ENCODE results near the gene AFAP1.

AFAP1 gene

DNA sequence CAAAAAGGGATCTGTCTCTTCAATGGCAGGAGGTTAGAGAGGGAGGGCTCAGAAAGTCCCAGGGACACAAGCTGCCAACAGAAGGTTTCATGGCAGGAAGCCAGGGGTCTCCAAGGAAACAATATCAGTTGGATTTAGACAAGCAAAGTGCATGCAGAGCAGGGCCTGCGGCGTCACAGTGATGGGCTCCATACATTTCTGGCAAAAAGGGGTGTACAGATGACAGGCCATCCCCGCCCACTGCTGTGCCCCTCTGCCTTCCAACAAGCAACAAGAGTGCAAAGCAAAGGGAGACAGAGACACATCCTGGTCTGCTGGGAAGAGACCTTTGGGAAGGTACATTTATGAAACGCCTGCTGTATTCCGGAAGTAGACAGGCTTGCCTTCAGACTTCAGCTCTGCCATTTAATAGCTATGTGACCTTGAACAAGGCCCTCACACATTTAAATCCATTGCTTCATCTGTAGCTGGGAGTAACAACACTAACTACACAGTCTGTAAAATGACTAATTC, 121.2 kb downstream of the AFAP1 start:
- no peak for DNase-seq

DNA sequence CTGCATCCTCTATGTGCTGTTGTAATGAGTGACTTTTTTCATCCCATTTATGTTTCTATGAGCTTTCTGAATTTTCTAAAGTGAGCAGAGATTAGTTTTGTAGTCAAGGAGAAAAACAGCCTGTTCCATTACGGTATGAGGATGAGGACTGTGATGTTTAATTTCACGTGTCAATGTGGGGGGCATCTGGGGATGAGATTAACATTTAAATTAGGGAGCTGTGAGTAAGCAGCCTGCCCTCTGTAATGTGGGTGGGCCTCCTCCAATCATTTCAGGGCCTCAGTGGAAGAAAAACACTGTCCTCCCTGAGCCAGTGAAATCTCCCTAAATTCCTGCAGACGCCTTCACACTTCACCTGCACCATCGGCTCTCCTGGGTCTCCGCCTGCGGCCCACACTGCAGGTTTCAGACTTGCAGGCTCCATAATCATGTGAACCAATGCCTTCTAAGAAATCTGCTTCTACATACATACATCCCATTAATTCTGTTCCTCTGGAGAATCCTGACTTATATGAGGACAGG, 121.7 kb downstream of the AFAP1 start:
- DNase-seq = no peak

DNA sequence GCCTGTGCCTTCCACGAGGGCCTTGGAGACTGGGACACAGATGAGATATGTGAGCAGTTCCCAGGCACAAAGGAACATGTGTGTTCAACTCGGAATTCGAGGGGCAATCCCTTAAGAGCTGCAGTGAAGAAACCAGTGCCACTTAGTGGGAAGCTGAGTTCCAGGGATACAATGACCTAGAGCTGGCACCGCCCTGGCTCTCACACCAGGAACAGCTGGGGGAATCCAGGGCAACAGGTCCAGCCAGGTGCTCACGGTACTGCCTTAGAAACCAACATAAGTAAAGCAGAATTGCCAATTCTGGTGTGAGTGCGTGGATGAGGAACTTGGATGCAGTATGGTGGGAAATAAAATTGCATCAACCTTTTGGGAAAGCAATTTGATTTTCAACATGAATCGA, 122.9 kb downstream of the AFAP1 start:
- no peak for DNase-seq

DNA sequence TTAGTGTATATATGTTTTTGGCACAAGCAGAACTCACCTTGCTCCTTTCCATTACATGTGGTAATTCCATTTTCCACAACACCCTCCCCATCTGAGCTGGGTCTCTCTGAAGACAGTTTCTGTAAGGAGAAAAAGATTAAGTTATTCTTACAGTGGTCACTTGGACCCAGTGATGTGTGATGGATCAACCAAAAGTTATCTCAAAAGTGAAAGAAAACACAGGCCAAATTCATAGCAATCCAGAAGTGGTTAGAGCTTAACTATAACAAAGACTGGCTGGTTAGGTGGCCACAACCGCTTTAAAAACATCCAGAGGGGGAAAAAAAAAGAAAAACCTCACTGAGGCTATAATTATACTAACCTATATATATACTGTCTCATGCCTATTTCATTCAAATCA, 123.7 kb downstream of the AFAP1 start:
- no peak for DNase-seq

DNA sequence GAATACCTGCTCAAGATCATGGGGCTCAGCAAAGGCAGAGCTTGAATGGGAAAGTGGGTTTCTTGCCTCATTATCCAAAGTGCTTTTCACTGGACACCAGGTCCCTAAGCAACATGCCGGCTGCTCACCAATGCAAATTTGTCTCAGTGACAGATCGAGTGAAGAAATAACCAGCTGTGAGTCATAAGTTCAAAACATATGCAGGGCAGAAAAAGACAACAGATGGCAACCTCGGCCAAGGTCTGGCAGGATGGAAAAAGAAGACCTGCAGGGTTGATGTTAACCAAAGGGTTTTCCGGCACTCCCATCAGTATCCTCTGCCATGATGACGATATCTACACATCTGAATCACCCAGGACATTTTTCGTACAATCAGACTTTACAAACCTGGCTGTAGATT, 124.1 kb downstream of the AFAP1 start:
- DNase-seq = no peak

DNA sequence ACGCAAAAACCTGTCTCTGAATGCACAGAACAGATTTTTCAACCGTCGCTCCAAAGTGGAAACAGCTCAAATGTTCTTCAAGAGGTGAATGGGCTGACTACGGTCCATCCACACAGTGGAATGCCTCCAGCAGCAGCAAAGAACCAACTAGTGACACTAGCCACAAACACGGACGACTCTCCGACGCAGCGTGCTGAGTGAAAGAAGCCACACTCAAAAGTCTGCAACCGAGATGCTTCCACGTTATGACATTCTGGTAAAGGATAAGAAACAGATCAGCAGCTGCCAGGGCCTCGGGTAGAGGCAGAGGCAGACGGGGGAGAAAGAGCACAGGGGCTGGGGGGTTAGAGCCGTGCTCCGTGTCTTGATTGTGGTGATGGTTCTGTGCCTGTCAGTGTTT, 125.2 kb downstream of the AFAP1 start:
- no peak for DNase-seq

DNA sequence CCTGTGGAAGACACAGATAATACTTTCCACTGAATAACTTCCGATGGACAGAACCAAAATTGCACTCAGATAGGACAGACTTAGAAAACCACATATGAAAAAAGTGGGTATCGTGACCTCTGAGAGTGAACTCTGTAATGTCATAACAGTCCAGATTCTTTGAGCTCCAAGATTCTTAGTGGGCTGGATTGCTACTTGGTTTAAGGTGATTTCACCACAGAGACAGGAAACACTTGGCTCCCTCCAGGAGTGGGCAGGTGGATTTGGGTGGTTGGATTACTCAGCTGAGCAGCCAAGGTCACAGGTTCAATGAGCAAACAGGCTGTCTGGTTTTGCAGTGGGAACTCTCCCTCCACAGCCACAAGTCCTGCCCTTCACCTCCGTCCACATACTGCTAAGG, 126.0 kb downstream of the AFAP1 start:
- DNase-seq = no peak

DNA sequence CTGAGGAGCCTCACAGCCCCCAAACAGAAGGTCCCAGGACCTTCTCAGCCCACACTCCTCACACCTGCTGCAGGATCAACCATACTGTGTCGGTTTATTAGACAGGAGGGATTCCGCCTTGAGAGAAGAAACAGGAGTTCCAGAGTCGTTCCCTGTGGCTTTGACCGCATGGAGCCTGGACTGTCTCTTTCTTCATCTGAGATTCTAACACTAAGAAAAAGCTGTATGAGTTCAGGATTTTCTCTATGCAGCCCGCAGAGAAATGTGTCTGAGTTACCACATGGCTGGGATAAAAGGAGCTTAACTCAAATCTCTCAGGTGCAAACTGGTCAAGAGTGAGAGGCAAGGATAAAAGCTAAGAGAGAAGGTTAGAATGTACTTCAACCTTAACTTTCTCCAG, 126.7 kb downstream of the AFAP1 start:
- no peak for DNase-seq

DNA sequence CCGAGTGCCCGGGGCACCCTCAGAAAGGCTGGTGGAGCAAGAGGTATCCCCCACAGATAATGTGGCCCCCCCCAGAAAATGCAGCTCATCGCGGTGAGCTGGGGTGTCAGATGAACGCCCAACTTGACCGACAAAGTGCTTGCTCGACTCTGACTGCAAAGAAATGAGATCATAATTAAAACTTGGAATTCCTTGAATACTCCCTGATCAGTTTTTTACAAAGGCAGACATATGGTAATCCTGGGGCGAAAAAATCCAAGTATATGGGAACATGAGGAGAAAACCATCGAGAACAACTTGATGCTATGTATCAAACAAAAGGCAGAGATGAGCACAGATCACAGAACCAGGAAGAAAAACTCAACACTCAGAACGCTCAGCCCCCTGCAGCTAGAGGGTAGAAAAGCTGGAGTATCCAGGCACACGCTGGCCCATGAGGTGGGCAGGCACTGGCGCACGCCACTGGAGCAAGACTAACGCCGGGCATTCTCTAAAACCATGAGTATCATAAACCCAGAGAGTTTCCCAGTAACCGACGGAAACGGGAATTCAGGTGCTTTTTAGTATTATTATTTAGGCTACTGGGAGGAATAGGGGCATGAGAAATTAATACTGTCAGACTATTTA, 127.3 kb downstream of the AFAP1 start:
- no peak for DNase-seq

DNA sequence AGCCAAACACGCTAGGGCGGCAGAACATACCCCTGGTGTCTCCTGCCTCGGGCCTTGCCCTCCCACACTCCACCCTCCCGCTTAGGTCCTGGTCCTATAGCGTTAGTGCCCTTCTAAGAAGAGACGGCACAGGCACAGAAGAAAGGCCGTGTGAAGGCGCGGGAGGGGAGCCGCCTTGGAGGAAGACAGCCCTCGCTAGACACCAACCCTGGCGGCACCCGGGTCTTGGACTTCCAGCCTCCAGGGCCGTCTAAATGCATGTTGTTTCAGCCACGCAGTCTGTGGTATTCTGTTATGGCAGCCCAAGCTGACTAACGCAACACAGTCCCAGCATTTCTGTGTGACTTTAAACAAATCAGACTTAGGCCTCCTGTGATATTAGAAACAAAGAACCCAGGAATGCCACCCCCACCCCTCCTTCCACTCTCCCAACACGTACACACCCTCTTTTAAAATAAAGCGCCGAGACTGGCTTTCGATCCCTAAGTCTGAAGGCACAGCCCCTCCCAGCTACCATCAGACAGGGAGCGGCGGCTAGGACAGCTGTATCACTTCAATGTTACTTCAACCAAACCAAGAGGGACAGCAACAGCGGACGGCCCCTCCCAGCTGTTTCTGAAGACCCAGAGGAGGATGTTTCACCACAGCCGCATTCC, 128.0 kb downstream of the AFAP1 start:
- no peak for DNase-seq

DNA sequence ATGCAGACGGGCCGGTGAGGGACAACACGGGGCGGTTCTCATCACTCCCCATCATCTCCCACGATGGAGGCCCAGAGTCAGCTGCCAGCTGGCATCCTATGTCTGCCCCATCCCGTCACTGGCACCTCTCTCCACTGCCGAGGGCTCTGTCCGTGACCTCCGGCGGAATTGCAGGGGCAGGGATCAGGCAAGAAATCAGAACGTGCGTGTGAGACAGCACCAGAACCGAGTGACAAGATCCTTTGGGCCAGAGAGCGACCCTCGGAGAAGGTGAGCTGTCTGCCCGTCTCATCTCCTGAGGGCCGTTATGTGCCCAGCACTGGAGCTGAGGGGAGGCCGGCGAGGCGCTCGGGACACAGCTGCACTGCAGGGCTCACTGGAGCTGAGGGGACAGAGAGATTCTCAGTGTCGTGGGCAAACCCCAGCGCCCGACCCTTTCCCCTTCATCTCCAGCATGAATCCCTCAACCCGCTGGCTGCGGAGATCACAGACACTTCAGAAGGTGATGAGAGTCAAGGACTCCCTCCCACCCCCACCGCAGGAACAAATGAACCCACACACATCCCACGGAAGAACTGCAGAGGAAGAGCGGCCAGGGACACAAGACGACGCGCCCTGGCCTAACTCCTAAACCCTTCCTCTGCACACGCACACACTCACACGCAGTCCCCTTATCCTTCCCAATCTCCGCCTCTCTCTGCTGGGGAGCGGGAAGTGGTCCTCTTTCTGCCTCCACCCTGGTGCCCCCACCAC, 128.7 kb downstream of the AFAP1 start:
- DNase-seq = no peak

DNA sequence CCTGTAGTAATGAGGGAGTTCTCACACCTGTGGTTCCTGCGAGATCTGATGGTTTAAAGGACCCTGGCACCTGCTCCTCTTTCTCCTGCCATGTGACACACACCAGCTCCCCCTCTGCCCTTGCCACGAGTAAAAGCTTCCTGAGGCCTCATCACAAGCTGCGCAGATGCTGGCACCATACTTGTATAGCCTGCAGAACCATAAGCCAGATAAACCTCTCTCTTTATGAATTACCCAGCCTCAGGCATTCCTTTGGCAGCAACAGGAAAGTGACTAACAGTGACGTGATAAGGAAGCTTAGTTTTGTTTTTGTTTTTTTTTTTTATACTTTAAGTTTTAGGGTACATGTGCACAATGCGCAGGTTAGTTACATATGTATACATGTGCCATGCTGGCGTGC, 130.9 kb downstream of the AFAP1 start:
- DNase-seq = no peak

DNA sequence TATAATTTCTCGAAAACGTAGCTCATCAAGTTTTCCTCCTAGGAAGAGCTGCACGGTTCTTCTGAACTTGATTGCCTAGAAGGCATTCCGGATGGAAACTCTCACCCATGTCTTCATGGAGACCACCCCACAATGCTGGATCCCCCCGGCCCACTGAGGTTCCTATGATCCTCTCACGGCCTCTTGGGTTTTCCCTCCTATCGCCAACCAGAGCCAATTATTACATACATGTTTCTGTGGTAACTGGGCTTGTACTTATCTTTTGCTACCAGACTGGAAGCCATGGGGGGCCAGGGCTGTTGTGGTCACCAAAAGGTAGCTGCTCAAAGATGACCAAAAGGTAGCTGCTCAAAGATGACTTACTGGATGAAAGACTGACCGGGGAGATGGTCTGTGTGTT, 131.5 kb downstream of the AFAP1 start:
- no peak for DNase-seq

DNA sequence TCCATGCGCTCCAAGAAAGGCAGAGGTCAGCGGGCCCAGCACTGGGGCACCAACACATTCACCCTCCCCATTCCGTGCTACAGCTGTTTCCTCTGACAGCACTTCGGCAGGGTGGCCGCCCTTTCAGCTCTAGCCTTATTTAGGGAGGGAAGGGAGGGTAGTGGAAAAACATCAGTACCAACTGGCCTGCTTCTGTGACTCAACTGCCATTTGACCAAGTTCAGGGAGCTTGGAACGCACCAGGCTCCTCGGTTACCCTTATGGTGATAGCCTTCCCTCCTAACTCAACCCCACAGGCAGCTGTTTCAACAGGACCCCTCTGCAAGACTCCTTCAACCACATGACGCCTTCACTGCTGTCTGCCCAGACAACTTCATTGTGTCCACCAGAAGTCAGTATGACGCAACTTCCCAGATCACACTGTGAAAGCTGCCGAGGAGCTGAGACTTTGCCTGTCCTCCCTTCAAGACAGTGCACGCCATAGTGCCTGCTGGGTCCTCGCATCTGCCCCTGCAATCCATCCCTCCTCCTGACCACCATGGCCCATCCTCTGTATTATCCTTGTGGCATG, 132.2 kb downstream of the AFAP1 start:
- no peak for DNase-seq

DNA sequence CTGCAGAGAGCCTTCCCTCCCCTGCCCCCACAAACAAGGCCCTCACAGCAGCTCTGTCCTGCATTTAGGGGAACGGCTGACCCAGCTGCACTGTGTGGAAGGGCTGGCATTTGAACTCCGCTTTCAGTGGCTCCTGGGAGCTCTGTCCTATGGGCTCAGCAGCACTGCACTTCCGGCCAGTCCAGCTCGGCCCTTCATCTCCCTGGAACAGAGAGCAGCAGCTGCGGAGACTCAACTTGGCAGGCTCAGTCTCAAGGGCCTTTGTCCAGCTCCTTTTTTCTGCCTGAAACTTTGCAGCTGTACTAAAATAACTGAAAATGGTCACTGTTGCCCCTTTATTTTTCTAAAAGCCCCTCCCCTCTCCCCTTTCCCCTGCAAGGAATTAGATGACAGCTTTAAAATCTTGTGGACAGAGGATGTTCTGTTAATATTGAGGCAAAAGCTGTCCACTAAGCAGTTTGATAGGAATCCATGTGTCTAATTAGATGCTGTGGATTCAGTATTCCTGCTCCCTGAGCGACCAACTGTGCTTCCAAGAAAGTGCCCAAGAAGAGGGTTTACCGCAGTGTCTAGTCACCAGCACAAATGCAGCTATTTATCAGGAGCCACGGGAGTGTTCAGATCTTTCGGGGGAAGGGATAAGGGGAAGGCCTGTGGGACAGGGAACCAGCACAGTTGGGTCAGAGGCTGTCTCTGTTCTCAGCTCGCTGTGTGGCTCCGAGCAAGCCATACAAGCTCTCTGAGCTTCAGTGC, 133.1 kb downstream of the AFAP1 start:
- no peak for DNase-seq

DNA sequence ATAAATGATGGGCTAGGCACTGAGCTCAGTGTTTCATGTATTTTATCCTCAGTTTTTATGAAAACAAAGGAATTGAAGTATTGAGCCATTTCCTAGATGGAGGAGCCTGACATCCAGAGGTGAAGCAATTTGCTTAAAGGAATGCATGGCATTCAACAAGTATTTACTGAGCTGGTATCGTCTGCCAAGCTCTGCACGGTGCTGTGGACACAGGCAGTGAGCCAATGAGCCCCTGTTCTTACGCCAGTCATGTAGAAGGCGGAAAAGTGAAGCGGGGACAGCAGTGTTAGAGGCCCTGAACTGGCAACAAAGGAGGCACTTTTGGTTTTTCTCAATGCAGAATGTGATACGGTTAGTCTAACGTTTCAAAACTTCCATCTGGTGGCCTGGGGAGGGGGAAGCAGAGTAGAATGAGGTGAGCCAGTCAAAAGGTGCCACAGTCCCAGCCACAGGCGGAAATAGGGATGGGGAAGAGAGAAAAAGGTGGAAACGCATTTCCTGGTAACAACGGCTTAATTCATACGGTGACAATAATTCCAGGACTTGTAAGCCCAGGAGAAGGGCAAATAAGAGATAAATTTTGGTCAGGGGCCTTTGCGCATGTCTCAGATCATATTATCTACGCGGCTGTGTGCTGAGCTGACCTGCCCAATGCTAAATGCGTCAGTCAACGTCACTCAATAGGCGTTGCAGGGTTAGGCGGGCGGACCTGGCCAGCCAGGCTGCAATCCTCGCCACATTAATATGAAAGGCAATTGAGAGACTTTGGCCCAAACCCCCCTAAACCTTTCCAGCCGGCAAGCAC, 133.9 kb downstream of the AFAP1 start:
- DNase-seq = no peak

DNA sequence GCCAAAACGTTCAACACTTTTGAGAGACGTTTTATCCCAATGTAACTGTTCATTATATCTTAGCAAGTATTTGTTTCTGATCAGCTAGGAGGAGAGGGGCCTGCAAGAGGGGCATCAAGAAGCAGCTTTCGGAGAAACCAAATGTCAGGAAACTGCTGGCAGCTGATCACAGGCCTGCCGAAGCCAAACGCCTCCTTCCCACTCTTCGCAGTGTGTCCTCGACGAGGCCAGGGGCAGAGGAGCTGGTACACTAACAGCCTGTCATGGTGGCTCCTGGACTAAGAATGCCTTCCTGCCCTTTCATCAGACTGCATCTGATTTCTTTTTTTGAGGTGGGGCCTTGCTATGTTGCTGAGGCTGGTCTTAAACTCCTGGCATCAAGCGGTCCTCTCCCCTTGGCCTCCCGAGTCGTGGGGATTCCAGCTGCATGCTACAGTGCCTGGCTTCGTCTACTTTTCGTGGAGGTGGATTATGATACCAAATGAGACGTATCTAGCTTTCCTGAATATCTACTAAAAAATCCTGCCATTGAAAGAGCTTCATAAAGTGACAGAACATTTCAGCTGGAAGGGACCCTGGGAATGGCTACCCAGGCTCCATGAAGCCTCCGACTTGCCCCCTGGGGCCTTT, 134.8 kb downstream of the AFAP1 start:
- no peak for DNase-seq

DNA sequence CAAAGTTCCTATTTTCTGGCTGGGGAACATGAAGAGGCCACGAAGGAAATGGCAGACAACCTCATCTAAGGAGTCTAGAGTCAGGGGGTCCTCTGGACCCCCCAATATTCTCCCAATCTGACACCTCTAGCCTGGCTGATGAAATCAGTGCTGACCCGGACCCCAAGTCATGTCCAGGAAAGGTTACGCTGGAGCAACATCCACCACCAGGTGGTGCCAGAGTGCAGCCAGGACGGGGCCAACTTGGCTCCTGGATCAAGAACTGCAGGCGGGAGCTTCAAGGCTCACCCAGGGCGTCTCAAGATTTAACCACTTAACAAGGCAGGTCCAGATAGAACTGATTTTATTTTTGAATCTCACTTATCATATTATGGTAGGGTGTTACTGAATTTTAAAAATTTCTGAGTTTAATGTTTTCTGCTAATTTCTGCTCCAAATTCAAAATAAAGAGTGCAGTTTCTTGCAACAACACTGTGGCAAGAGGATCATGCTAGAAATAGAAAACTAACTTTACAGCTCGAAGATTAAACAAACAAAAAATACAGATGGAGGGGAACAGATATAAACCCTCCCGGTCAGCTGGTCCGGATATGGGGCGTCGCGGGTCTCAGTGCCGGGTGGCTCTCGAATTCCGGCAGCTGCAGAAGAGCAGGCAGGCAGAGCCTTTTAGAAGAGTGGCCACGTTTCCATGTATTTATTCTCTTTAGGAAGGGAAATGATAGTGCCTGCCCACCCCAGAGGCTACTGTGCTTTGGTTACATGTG, 135.5 kb downstream of the AFAP1 start:
- DNase-seq = peak; percentile 91 to 92

DNA sequence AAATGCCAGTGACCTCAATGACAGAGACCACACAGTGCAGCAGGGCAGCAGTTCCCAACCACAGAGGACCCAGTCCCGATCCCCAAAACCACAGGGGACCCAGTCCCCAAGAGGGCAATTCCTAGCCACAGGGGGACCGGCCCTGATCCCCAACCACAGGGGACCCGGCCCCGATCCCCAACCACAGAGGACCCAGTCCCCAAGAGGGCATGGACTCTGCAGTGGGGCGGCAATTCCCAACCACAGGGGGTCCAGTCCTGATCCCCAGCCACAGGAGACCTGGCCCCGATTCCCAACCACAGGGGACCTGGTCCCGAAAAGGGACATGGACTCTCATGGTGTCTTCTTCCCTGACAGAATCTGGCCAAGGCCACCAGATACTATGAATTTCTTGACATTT, 136.3 kb downstream of the AFAP1 start:
- no peak for DNase-seq

DNA sequence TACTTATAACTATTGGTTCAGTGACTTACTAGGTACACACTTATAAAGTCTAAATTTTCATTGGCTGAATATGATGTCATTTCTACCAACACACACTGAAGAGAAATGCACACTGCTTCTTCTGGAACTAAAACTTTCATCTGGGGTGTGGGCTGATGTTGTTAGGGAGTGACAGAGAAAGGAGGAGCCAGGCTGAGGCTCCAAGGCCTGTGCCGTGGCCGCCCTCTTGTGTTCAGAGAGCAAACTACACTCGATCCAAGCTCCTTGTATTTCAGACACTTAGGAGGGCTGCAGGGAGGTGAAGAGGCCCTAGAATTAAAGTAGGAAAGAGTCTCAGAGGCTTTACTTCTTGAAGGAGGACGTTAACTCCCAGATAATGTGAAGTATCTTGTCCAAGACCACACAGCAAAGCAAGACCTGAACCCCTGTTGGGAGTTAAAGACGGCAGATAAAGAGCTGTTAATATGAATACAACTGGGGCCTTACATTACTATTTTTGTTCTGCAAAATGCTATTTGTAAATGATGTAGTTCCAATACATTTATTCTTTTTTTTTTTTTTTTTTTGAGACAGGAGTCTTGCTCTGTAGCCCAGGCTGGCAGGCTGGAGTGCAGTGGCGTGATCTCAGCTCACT, 137.5 kb downstream of the AFAP1 start:
- peak; percentile 86 to 88 for DNase-seq
